T-cell (primary cell): ENCODE results near the gene ASB8. TPM values are rescaled to one million over a fixed set of nuclear protein-coding genes. Genes with fewer than 3 reads are reported as not detected.

Experiments
- ATAC-seq, 4 experiments: fragments of 200-7000 bp in 3 of 4; fragments of 150-1000 bp in 1 of 4; cut with Tn5 transposase; replicated peaks in 1 of 4; 1 replicate in 3 of 4; 2 replicates in 1 of 4; pipeline ENCODE4 v1.10.0; 2021; ENCODE audit warnings: moderate library complexity in 3 of 4, mild to moderate bottlenecking in 2 of 4, moderate number of reproducible peaks in 1 of 4
- CTCF ChIA-PET, 2 donors: fragments of 300-600 bp; sonication (Branson Sonifier 250); formaldehyde crosslinking; loops; one replicate each; lab custom pipeline; 2022; ENCODE audit warnings: antibody characterized with exemption in 2 of 2; lab: Charles Lee
- POLR2A ChIA-PET, 2 donors: fragments of 300-600 bp; sonication (Branson Sonifier 250); formaldehyde crosslinking; loops; one replicate each; lab custom pipeline; 2022; ENCODE audit warnings: antibody characterized with exemption in 2 of 2; lab: Charles Lee
- DNase-seq, 35 experiments: peaks; one replicate each; pipeline versions ENCODE4 v3.0.0 to v3.0.0-alpha.2; 2013 to 2023
- H3K27ac ChIP-seq: one replicate; pipeline ENCODE4 v1.5.1; 2013; ENCODE audit warnings: low read length
- H3K27me3 ChIP-seq, 2 experiments: replicated peaks in 1 of 2; 1 replicate in 1 of 2; 2 replicates in 1 of 2; pipeline versions ENCODE4 v1.6.1 to v1.7.0; 2013; ENCODE audit warnings: low read length in 1 of 2, mixed read lengths in 1 of 2; ENCODE audit not compliant: control insufficient read depth in 2 of 2, insufficient read depth in 2 of 2; ENCODE audit errors: extremely low read depth in 1 of 2
- H3K36me3 ChIP-seq, 2 donors: 1 replicate in 1 of 2; 2 replicates in 1 of 2; pipeline versions ENCODE4 v1.6.1 to v1.7.0; 2013; ENCODE audit warnings: low read length in 1 of 2; ENCODE audit not compliant: control insufficient read depth in 2 of 2, insufficient read depth in 1 of 2; ENCODE audit errors: extremely low read depth in 1 of 2
- H3K4me1 ChIP-seq, 2 experiments: 1 replicate in 1 of 2; 2 replicates in 1 of 2; pipeline versions ENCODE4 v1.6.1 to v1.7.0; 2013; ENCODE audit warnings: low read length in 2 of 2, mixed read lengths in 1 of 2; ENCODE audit not compliant: insufficient read depth in 2 of 2, control insufficient read depth in 1 of 2; ENCODE audit errors: extremely low read depth in 1 of 2
- H3K4me3 ChIP-seq, 2 donors: 1 replicate in 1 of 2; 2 replicates in 1 of 2; pipeline versions ENCODE4 v1.5.1 to v1.7.0; 2013; ENCODE audit warnings: mild to moderate bottlenecking in 2 of 2, low read length in 1 of 2, moderate library complexity in 1 of 2; ENCODE audit not compliant: control insufficient read depth in 1 of 2; ENCODE audit errors: extremely low read depth in 1 of 2
- H3K9me3 ChIP-seq: 2 replicates; pipeline ENCODE4 v1.7.0; 2013
- H3K27ac Mint-ChIP-seq, 2 donors: one replicate each; pipeline ENCODE4 v1.8.0; 2020 to 2021; ENCODE audit warnings: mild to moderate bottlenecking in 2 of 2, mixed read lengths in 2 of 2
- H3K27me3 Mint-ChIP-seq, 2 donors: one replicate each; pipeline ENCODE4 v1.8.0; 2021 to 2022; ENCODE audit warnings: mixed read lengths in 2 of 2
- H3K36me3 Mint-ChIP-seq: one replicate; pipeline ENCODE4 v1.8.0; 2021; ENCODE audit warnings: mixed read lengths
- H3K4me1 Mint-ChIP-seq, 3 donors: one replicate each; pipeline ENCODE4 v1.8.0; 2020 to 2022; ENCODE audit warnings: mixed read lengths in 3 of 3, mild to moderate bottlenecking in 1 of 3
- H3K4me3 Mint-ChIP-seq, 3 donors: one replicate each; pipeline ENCODE4 v1.8.0; 2020 to 2022; ENCODE audit warnings: mild to moderate bottlenecking in 3 of 3, mixed read lengths in 3 of 3, moderate library complexity in 3 of 3
- H3K9me3 Mint-ChIP-seq, 3 donors: one replicate each; pipeline ENCODE4 v1.8.0; 2020 to 2022; ENCODE audit warnings: mixed read lengths in 3 of 3
- WGBS: methylation state at CpG from one replicate; pipeline ENCODE4 v1.1.5; 2013; ENCODE audit warnings: missing lambda C conversion rate; ENCODE audit not compliant: insufficient coverage; 5-methylcytosine and 5-hydroxymethylcytosine counted together
- total RNA-seq, 35 experiments: library from RNA in 6 of 35; stranded (reverse) in 6 of 35; fragments of 120-200 nt in 1 of 35; gene quantifications; one replicate each; pipeline versions ENCODE4 v1.2.1 to v1.2.4 and lab custom pipeline; 2013 to 2026

Gene ASB8
- total RNA-seq, 5 donors from 2014 or later (not counting 1 experiment from before 2014, with no cell fraction given) = 50.0 to 59.7 (median 58.9) TPM

- Mint-ChIP-seq H3K27me3 (peaks cover 37 to 40% of the 10 kb centered on the region in 2 donors), H3K4me3 (no peak overlapping the region), H3K9me3 (no peaks in the 10 kb centered on the region), H3K4me1 (peaks cover 17 to 19% (median 18%) of the 10 kb centered on the region in 3 donors), H3K36me3 (no peaks in the 10 kb centered on the region), H3K27ac (no peak overlapping the region)
- peaks cover 21 to 32% of the 10 kb centered on the region in 2 experiments for H3K27me3 ChIP-seq
- ATAC-seq (no peak), DNase-seq (no peak)
- no peak overlapping the region for H3K4me3 ChIP-seq
- ChIA-PET POLR2A (no interaction called here), CTCF (interaction anchor here in 1 of 2 donors (0.7 kb wide), 1 partner anchor 8 kb away, joined by 4 read pairs; no protein-coding TSS in a partner anchor)
- no peak overlapping the region for H3K27ac ChIP-seq
- WGBS = 73% methylated on average over 1 of the region's 2 CpGs
- no peaks in the 10 kb centered on the region for H3K9me3 ChIP-seq
- no peaks in the 10 kb centered on the region for H3K36me3 ChIP-seq
- H3K4me1 ChIP-seq = peaks cover 5 to 21% of the 10 kb centered on the region in 2 experiments
Observed at GRCh38 chr12:48180857-48181495, 23.7 kb upstream of the ASB8 start.

- no peak overlapping the region for H3K4me3 Mint-ChIP-seq
- peaks cover 5 to 21% of the 10 kb centered on the region in 2 experiments for H3K4me1 ChIP-seq
- POLR2A ChIA-PET = no interaction called here
- ATAC-seq (no peak), DNase-seq (no peak)
- WGBS = no CpG with 5 or more reads among the region's 1 CpG
- H3K4me1 Mint-ChIP-seq = peaks cover 22 to 24% (median 23%) of the 10 kb centered on the region in 3 donors
- H3K27ac ChIP-seq = no peak overlapping the region
- no peak overlapping the region for H3K4me3 ChIP-seq
- no peaks in the 10 kb centered on the region for H3K36me3 ChIP-seq
- no peaks in the 10 kb centered on the region for H3K36me3 Mint-ChIP-seq
- no peaks in the 10 kb centered on the region for H3K9me3 Mint-ChIP-seq
- peaks cover 32 to 34% of the 10 kb centered on the region in 2 donors for H3K27me3 Mint-ChIP-seq
- H3K9me3 ChIP-seq = no peaks in the 10 kb centered on the region
- H3K27ac Mint-ChIP-seq = no peak overlapping the region
- CTCF ChIA-PET = interaction anchor here in 1 of 2 donors (0.6 to 0.7 kb wide), 2 partner anchors 8 to 96 kb away, joined by 3 to 4 read pairs; no protein-coding TSS in a partner anchor
- peaks cover 21 to 28% of the 10 kb centered on the region in 2 experiments for H3K27me3 ChIP-seq
Observed at GRCh38 chr12:48180424-48180823, 23.1 kb upstream of the ASB8 start.

GRCh38 chr12:48179466-48179865 lies 22.2 kb upstream of the ASB8 start:
- H3K4me1 Mint-ChIP-seq = peaks cover 20 to 25% (median 22%) of the 10 kb centered on the region in 3 donors
- POLR2A ChIA-PET = interaction anchor here in 1 of 2 donors (0.7 kb wide), 1 partner anchor 19 kb away, joined by 3 read pairs; no protein-coding TSS in a partner anchor
- Histone ChIP-seq H3K9me3 (no peaks in the 10 kb centered on the region), H3K4me3 (no peak overlapping the region), H3K27me3 (peaks cover 14 to 19% of the 10 kb centered on the region in 2 experiments), H3K4me1 (peaks cover 5 to 18% of the 10 kb centered on the region in 2 experiments), H3K36me3 (no peaks in the 10 kb centered on the region), H3K27ac (no peak overlapping the region)
- ATAC-seq (no peak), DNase-seq (no peak)
- no peak overlapping the region for H3K4me3 Mint-ChIP-seq
- H3K36me3 Mint-ChIP-seq = no peaks in the 10 kb centered on the region
- CTCF ChIA-PET = interaction anchor here (0.5 to 1.0 kb wide), 3 partner anchors 10 to 458 kb away, joined by 3 to 5 read pairs (median 4); no protein-coding TSS in a partner anchor
- H3K27me3 Mint-ChIP-seq = peaks cover 26 to 32% of the 10 kb centered on the region in 2 donors
- WGBS = no CpG with 5 or more reads among the region's 1 CpG
- no peaks in the 10 kb centered on the region for H3K9me3 Mint-ChIP-seq
- no peak overlapping the region for H3K27ac Mint-ChIP-seq

GRCh38 chr12:48177982-48178381 lies 20.7 kb upstream of the ASB8 start:
- Mint-ChIP-seq H3K27ac (no peak overlapping the region), H3K36me3 (no peaks in the 10 kb centered on the region), H3K4me1 (peaks cover 15 to 20% (median 17%) of the 10 kb centered on the region in 3 donors), H3K27me3 (peaks cover 19 to 32% of the 10 kb centered on the region in 2 donors), H3K4me3 (no peak overlapping the region), H3K9me3 (no peaks in the 10 kb centered on the region)
- no peak overlapping the region for H3K27ac ChIP-seq
- peaks cover 5 to 13% of the 10 kb centered on the region in 2 experiments for H3K27me3 ChIP-seq
- H3K4me3 ChIP-seq = no peak overlapping the region
- WGBS = 87% methylated on average over 3 of the region's 4 CpGs
- DNase-seq = no peak
- H3K36me3 ChIP-seq = no peaks in the 10 kb centered on the region
- ChIA-PET POLR2A (no interaction called here), CTCF (interaction anchor here in 1 of 2 donors (0.7 kb wide), 1 partner anchor 916 kb away, joined by 3 read pairs; no protein-coding TSS in a partner anchor)
- ATAC-seq = no peak
- H3K9me3 ChIP-seq = no peaks in the 10 kb centered on the region
- H3K4me1 ChIP-seq = peaks cover 5 to 7% of the 10 kb centered on the region in 2 experiments

- DNase-seq = no peak
- no peaks in the 10 kb centered on the region for H3K36me3 Mint-ChIP-seq
- H3K27ac ChIP-seq = no peak overlapping the region
- H3K4me1 ChIP-seq = no peaks in the 10 kb centered on the region
- no peaks in the 10 kb centered on the region for H3K9me3 Mint-ChIP-seq
- peaks cover 5 to 6% of the 10 kb centered on the region in 2 experiments for H3K27me3 ChIP-seq
- no peak overlapping the region for H3K4me3 Mint-ChIP-seq
- H3K4me3 ChIP-seq = no peak overlapping the region
- no peak overlapping the region for H3K27ac Mint-ChIP-seq
- ChIA-PET CTCF (interaction anchor here (0.6 to 1.2 kb wide), 3 partner anchors 13 to 21 kb away, joined by 3 to 7 read pairs (median 3); no protein-coding TSS in a partner anchor), POLR2A (no interaction called here)
- peaks cover 19 to 32% of the 10 kb centered on the region in 2 donors for H3K27me3 Mint-ChIP-seq
- H3K36me3 ChIP-seq = no peaks in the 10 kb centered on the region
- no peak for ATAC-seq
- no peaks in the 10 kb centered on the region for H3K9me3 ChIP-seq
- H3K4me1 Mint-ChIP-seq = peaks cover 7 to 10% (median 9%) of the 10 kb centered on the region in 3 donors
Observed at GRCh38 chr12:48176417-48176751, 19.1 kb upstream of the ASB8 start.

- 83% methylated on average over 1 of the region's 3 CpGs for WGBS
Observed at GRCh38 chr12:48175613-48176416, 18.5 kb upstream of the ASB8 start.

More at GRCh38 chr12:48175613-48176416, 18.5 kb upstream of the ASB8 start:
- ATAC-seq (no peak), DNase-seq (no peak)
- H3K4me1 Mint-ChIP-seq = peaks cover 7 to 10% (median 9%) of the 10 kb centered on the region in 3 donors
- H3K27me3 Mint-ChIP-seq = peaks cover 16 to 28% of the 10 kb centered on the region in 2 donors
- POLR2A ChIA-PET = interaction anchor here (0.5 to 0.7 kb wide), 2 partner anchors 48 to 475 kb away, joined by 3 read pairs; no protein-coding TSS in a partner anchor
- H3K4me1 ChIP-seq = no peaks in the 10 kb centered on the region
- H3K27me3 ChIP-seq = peaks cover under 1 to 2% of the 10 kb centered on the region in 2 experiments
- H3K36me3 Mint-ChIP-seq = no peaks in the 10 kb centered on the region
- no peaks in the 10 kb centered on the region for H3K9me3 ChIP-seq
- no peak overlapping the region for H3K4me3 ChIP-seq
- H3K27ac ChIP-seq = no peak overlapping the region
- CTCF ChIA-PET = interaction anchor here in 1 of 2 donors (0.6 to 1.0 kb wide), 2 partner anchors 21 to 22 kb away, joined by 3 to 7 read pairs; no protein-coding TSS in a partner anchor
- no peaks in the 10 kb centered on the region for H3K9me3 Mint-ChIP-seq
- H3K4me3 Mint-ChIP-seq = peak overlapping the region in 1 of 3 donors; percentile 1
- no peaks in the 10 kb centered on the region for H3K36me3 ChIP-seq
- peak overlapping the region in 1 of 2 donors; percentile 63 for H3K27ac Mint-ChIP-seq
